Ovary (tissue), 9 donors: ENCODE data around the gene LRRC4C. TPM values are rescaled to one million over a fixed set of nuclear protein-coding genes. Genes with fewer than 3 reads are reported as not detected.
"Not testable (repeated sequence)": the region's sequence is repeated elsewhere in the genome, so short reads cannot be mapped to it uniquely, and the experiment has no call there.

Experiments used
- DNase-seq, 5 donors: peaks; one replicate each; pipeline ENCODE4 v3.0.0-alpha.2; 2019 to 2020
- H3K27ac ChIP-seq, 2 donors: fragments of 200-600 bp; one replicate each; pipeline versions ENCODE4 v1.5.1 to v1.8.0; 2019 to 2022
- H3K27me3 ChIP-seq: fragments of 200-600 bp; one replicate; pipeline ENCODE4 v1.8.0; 2022
- H3K36me3 ChIP-seq: fragments of 200-600 bp; sonication (generic); one replicate; pipeline ENCODE4 v1.5.1; 2019
- H3K4me1 ChIP-seq: one replicate; pipeline ENCODE4 v1.8.1; 2013; ENCODE audit warnings: mild to moderate bottlenecking, moderate library complexity; ENCODE audit not compliant: insufficient read depth
- H3K4me3 ChIP-seq: fragments of 200-600 bp; sonication (generic); one replicate; pipeline ENCODE4 v1.5.1; 2017
- H3K9me3 ChIP-seq, 2 donors: fragments of 200-600 bp in 1 of 2; sonication (generic) in 1 of 2; one replicate each; pipeline versions ENCODE4 v1.5.1 to v1.8.1; 2013 to 2019; ENCODE audit warnings: mild to moderate bottlenecking in 1 of 2, moderate library complexity in 1 of 2
- EP300 ChIP-seq: sonication (generic); formaldehyde crosslinking; IDR thresholded peaks from one replicate; pipeline ENCODE4 v1.6.1; 2017; ENCODE audit warnings: antibody characterized with exemption
- POLR2A ChIP-seq: fragments of 450-650 bp; IDR thresholded peaks from one replicate; pipeline ENCODE4 v1.6.1; 2017; ENCODE audit warnings: antibody characterized with exemption, mild to moderate bottlenecking, moderate library complexity
- WGBS, 3 donors: extraction: QIAGEN DNeasy Blood & Tissue Kit in 1 of 3; methylation state at CpG; one replicate each; pipeline versions ENCODE4 v1.1.5 to v1.1.7; 2013 to 2017; 5-methylcytosine and 5-hydroxymethylcytosine counted together
- intact Hi-C, 4 donors: fragments of 100-400 bp; cut with DNase I; formaldehyde crosslinking; loops; one replicate each; pipeline versions ENCODE4 v1.11.0 to v1.15.1; 2022 to 2023
- polyA plus RNA-seq, 2 donors: library from polyadenylated mRNA; stranded (reverse); fragments of 200-250 nt in 1 of 2; fragments of 350-450 nt in 1 of 2; fragmentation: Illumina TruSeq in 1 of 2; extraction: RNeasy Lipid Tissue Mini Kit (QIAGEN cat#74804) in 1 of 2; gene quantifications; one replicate each; pipeline ENCODE4 v1.2.3, GENCODE V29; 2013 to 2014
- total RNA-seq, 7 donors: library from RNA; depleted of rRNA in 2 of 7; stranded (reverse); fragments of >200 nt in 2 of 7; fragmentation: NEBNext Ultra II Directional in 3 of 7; extraction: Animal tissue kit (Norgen Biotek cat#: 25700) in 3 of 7; gene quantifications; one replicate each; pipeline versions ENCODE4 v1.1.0 to v1.2.4, GENCODE V29; 2016 to 2023
- TF ChIP-seq, protein P1 (sequence below), 3 donors: fragments of 450-650 bp in 2 of 3; fragments of 200-600 bp in 1 of 3; IDR thresholded peaks; one replicate each; pipeline versions ENCODE4 v1.5.1 to v1.8.0; 2016 to 2022; ENCODE audit warnings: antibody characterized with exemption in 3 of 3, mild to moderate bottlenecking in 1 of 3
- donor health status: DM: no; HTN: no; CAD: no; lungs with moderate emphysema.
- donor health status: DM: no; HTN: no; CAD: no.
- donor health status: Bipolar disorder and iron deficiency.
- donor health status: DM: yes; HTN: yes; CAD: no.
- donor health status: DM: no; HTN: no; CAD: no.
- donor health status: DM: yes; HTN: yes; CAD: no.

LRRC4C gene
- total and polyA plus RNA-seq, 9 donors: 0.15 to 12.5 (median 0.78) TPM

DNA sequence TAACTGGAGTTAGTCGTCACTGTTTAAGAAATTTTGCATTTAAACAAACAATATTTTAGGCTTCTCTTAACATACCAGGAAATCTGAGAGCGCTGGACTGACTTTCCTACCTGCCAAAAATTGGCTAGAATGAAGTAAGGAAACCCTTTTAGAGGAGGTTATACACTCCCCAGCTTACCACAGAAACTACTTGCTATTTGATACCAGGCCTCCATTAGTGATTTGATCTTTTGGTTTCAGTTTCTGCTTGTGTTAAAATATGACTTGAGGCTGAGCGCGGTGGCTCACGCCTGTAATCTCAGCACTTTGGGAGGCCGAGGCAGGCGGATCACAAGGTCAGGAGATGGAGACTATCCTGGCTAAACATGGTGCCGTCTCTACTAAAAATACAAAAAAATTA is 419.9 kb downstream of the LRRC4C start:
- Histone ChIP-seq H3K36me3 (no peaks in the 10 kb centered on the region), H3K4me1 (no peaks in the 10 kb centered on the region), H3K4me3 (no peak overlapping the region), H3K27ac (no peak overlapping the region), H3K9me3 (no peaks in the 10 kb centered on the region), H3K27me3 (no peaks in the 10 kb centered on the region)
- WGBS, 3 donors: 57 to 87% (median 69%) methylated on average over 8 of the region's 8 CpGs
- intact Hi-C loops: no loop called here
- no peak for DNase-seq
- TF ChIP-seq EP300 (no peak), POLR2A (no peak)
- TF ChIP-seq, protein P1, sequence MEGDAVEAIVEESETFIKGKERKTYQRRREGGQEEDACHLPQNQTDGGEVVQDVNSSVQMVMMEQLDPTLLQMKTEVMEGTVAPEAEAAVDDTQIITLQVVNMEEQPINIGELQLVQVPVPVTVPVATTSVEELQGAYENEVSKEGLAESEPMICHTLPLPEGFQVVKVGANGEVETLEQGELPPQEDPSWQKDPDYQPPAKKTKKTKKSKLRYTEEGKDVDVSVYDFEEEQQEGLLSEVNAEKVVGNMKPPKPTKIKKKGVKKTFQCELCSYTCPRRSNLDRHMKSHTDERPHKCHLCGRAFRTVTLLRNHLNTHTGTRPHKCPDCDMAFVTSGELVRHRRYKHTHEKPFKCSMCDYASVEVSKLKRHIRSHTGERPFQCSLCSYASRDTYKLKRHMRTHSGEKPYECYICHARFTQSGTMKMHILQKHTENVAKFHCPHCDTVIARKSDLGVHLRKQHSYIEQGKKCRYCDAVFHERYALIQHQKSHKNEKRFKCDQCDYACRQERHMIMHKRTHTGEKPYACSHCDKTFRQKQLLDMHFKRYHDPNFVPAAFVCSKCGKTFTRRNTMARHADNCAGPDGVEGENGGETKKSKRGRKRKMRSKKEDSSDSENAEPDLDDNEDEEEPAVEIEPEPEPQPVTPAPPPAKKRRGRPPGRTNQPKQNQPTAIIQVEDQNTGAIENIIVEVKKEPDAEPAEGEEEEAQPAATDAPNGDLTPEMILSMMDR (IDR thresholded peaks at IDR 0.05): no peak

DNA sequence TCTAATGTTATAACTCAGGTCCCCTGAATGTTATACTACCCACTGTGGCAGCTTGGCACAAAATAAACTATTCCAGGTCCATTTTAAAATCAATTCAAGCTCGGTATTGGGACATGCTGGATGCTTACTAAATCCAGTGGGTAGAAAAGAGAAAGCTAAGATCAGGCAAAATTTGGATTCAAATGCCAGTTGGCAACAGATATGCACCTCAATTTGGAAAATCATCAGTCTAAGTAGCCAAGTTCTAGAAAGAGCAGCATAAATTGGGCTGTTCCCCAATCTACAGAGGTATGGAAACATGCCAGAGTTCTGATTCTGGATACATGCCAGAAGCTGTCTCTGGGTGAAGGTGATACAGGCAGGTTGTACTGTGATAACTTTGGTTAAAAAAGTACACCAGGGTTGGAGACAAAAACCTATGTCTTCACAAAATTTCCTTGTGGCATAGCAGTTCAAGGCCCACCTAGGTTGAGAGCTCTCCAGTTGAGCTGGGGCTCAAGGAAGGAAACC is 427.8 kb downstream of the LRRC4C start:
- no peak for TF ChIP-seq EP300
- no peak for TF ChIP-seq POLR2A
- TF ChIP-seq, protein P1 (IDR thresholded peaks at IDR 0.05): no peak
- no peaks in the 10 kb centered on the region for H3K4me1 ChIP-seq
- 69 to 83% (median 71%) methylated on average over 1 of the region's 1 CpG for WGBS, 3 donors
- H3K27me3 ChIP-seq: no peaks in the 10 kb centered on the region
- H3K36me3 ChIP-seq: no peaks in the 10 kb centered on the region
- no peak overlapping the region for H3K4me3 ChIP-seq
- intact Hi-C loops: no loop called here
- H3K27ac ChIP-seq: no peak overlapping the region
- no peaks in the 10 kb centered on the region for H3K9me3 ChIP-seq
- DNase-seq: no peak

DNA sequence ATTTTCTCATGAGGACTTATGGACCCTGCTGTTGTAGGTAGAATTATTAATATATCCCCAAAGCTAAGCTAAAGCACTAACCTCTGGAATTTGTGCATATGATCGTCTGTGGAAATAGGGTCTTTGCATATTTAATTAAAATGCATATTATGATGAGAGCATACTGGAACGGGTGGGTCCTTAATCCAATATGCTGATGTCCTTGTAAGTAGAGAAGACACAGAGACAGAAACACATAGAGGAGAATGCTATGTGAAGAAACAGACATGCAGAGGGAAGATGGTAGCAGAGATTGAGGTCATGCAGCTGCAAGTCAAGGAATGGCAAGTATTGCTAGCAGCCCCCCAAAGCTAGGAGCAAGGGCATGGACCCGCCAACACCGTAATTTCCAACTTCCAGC is 439.2 kb downstream of the LRRC4C start:
- Histone ChIP-seq H3K27ac (no peak overlapping the region), H3K4me1 (no peaks in the 10 kb centered on the region), H3K9me3 (no peaks in the 10 kb centered on the region), H3K36me3 (no peaks in the 10 kb centered on the region), H3K27me3 (no peaks in the 10 kb centered on the region), H3K4me3 (no peak overlapping the region)
- no peak for DNase-seq
- intact Hi-C loops: no loop called here
- TF ChIP-seq EP300 (no peak), POLR2A (no peak)
- TF ChIP-seq, protein P1 (IDR thresholded peaks at IDR 0.05): no peak
- 81 to 87% (median 85%) methylated on average over 4 of the region's 4 CpGs for WGBS, 3 donors

DNA sequence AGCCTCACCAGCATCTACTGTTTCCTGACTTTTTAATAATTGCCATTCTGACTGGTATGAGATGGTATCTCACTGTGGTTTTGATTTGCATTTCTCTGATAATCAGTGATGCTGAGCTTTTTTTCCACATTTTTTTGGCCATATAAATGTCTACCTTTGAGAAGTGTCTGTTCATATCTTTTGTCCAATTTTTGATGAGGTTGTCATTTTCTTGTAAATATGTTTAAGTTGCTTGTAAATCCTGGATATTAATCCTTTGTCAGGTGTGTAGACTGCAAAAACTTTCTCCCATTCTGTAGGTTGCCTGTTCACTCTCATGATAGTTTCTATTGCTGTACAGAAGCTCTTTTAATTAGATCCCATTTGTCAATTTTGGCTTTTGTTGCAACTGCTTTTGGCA is 439.8 kb downstream of the LRRC4C start:
- H3K27me3 ChIP-seq, H3K36me3 ChIP-seq, DNase-seq, H3K9me3 ChIP-seq, intact Hi-C loops, H3K4me3 ChIP-seq, H3K4me1 ChIP-seq, H3K27ac ChIP-seq: not testable (repeated sequence)

DNA sequence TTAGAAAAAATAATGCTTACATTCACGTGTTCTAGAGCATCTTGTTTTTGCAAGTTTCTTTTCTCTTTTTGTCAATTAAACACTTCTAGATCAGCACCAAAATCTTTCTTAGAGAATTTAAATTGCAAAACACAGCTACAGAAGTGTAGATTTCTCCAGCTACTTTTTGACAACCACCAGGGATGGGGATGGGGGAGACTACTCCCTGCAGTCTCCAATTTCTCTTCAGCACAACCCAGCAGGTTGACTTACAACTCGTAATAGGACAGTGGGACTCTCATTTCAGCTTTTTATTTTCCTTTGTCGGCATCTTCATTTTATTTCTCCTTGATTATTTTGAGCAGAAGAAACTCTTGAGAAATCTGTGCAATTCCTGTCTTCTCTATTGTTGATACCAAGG is 441.2 kb downstream of the LRRC4C start:
- Histone ChIP-seq H3K9me3 (no peaks in the 10 kb centered on the region), H3K36me3 (no peaks in the 10 kb centered on the region), H3K4me1 (no peaks in the 10 kb centered on the region), H3K27me3 (no peaks in the 10 kb centered on the region), H3K27ac (no peak overlapping the region), H3K4me3 (no peak overlapping the region)
- no peak for DNase-seq
- intact Hi-C loops: no loop called here
- 49 to 54% (median 52%) methylated on average over 3 of the region's 3 CpGs for WGBS, 3 donors
- TF ChIP-seq EP300 (no peak), POLR2A (no peak)
- TF ChIP-seq, protein P1 (IDR thresholded peaks at IDR 0.05): no peak
